HepG2 (cell line): ENCODE data around the gene USP36. TPM values are rescaled to one million over a fixed set of nuclear protein-coding genes. Genes with fewer than 3 reads are reported as not detected.

Source experiments
- ATAC-seq: fragments of 200-7000 bp; cut with Tn5 transposase; 3 replicates; pipeline ENCODE4 v1.9.1; 2020; ENCODE audit warnings: mild to moderate bottlenecking, moderate library complexity
- BruUV-seq: library from RNA; stranded (reverse); fragments of 400-500 nt; replicated peaks from 2 replicates; lab custom pipeline; 2021; lab: Mats Ljungman, UMichigan
- CTCF ChIA-PET: fragments of 300-600 bp; formaldehyde crosslinking; extraction: SDS; loops from one replicate; lab custom pipeline; 2021; ENCODE audit warnings: low total read pairs, inconsistent platforms, low intra/inter-chr PET ratio; lab: Yijun Ruan, JAX
- POLR2A ChIA-PET: fragments of 350-600 bp; sonication (Branson Sonifier 250); formaldehyde crosslinking; loops from one replicate; lab custom pipeline; 2020; ENCODE audit warnings: antibody characterized with exemption, inconsistent platforms; lab: Yijun Ruan, JAX
- DNase-seq: peaks from one replicate; pipeline ENCODE4 v3.0.0-alpha.2; 2015; ENCODE audit warnings: low spot score
- FAIRE-seq: peaks from 3 replicates; lab custom pipeline; 2011; peaks lifted over from hg19 to GRCh38; lab: Jason Lieb, UNC
- H2AFZ ChIP-seq: one replicate; pipeline ENCODE4 v1.6.1; 2011; ENCODE audit warnings: low read length, inconsistent platforms
- H3K27ac ChIP-seq: fragments of 300-600 bp; 3 replicates; pipeline ENCODE4 v1.8.0; 2011; ENCODE audit warnings: mixed run types, mild to moderate bottlenecking, mixed read lengths, low read length, inconsistent platforms; ENCODE audit not compliant: insufficient read depth; ENCODE audit errors: extremely low read length
- H3K27me3 ChIP-seq, 2 experiments: fragments of 200-600 bp in 1 of 2; 2 replicates in 1 of 2; 3 replicates in 1 of 2; pipeline versions ENCODE4 v1.6.0 to v1.8.0; 2011; ENCODE audit warnings: low read length in 2 of 2, mild to moderate bottlenecking in 2 of 2, moderate library complexity in 2 of 2, inconsistent platforms in 1 of 2; ENCODE audit not compliant: insufficient read depth in 2 of 2, control insufficient read depth in 1 of 2
- H3K36me3 ChIP-seq, 2 experiments: fragments of 200-600 bp in 1 of 2; replicated peaks in 1 of 2; 2 replicates in 1 of 2; 3 replicates in 1 of 2; pipeline versions ENCODE4 v1.5.1 to v1.8.0; 2011; ENCODE audit warnings: low read length in 2 of 2, inconsistent platforms in 1 of 2; ENCODE audit not compliant: insufficient read depth in 2 of 2, control insufficient read depth in 1 of 2
- H3K4me1 ChIP-seq: 2 replicates; pipeline ENCODE4 v1.5.1; 2012; ENCODE audit warnings: low read length, inconsistent platforms; ENCODE audit not compliant: insufficient read depth
- H3K4me2 ChIP-seq: 2 replicates; pipeline ENCODE4 v1.6.0; 2011; ENCODE audit warnings: low read depth, low read length, inconsistent platforms
- H3K4me3 ChIP-seq, 3 experiments: fragments of 200-600 bp in 1 of 3; sonication (generic), shearing (Covaris generic) in 1 of 3; replicated peaks in 1 of 3; 2 replicates each; pipeline ENCODE4 v1.5.1; 2011 to 2016; ENCODE audit warnings: low read length in 3 of 3, inconsistent platforms in 2 of 3, low read depth in 2 of 3, mild to moderate bottlenecking in 2 of 3, control low read depth in 1 of 3, mixed read lengths in 1 of 3; ENCODE audit not compliant: insufficient read depth in 1 of 3
- H3K79me2 ChIP-seq: one replicate; pipeline ENCODE4 v1.6.1; 2011; ENCODE audit warnings: low read length, inconsistent platforms; ENCODE audit not compliant: insufficient read depth
- H3K9ac ChIP-seq: 2 replicates; pipeline ENCODE4 v1.6.0; 2011; ENCODE audit warnings: mild to moderate bottlenecking, low read depth, low read length, inconsistent platforms; ENCODE audit not compliant: insufficient read depth
- H3K9me3 ChIP-seq: 2 replicates; pipeline ENCODE4 v1.5.1; 2012; ENCODE audit warnings: mild to moderate bottlenecking, low read length
- H4K20me1 ChIP-seq: 2 replicates; pipeline ENCODE4 v1.6.0; 2011; ENCODE audit warnings: inconsistent platforms, mild to moderate bottlenecking, low read length, moderate library complexity; ENCODE audit not compliant: insufficient read depth
- CTCF ChIP-seq: sonication (generic); formaldehyde crosslinking; IDR thresholded peaks from 2 replicates; pipeline ENCODE4 v1.5.0; 2020; ENCODE audit warnings: mild to moderate bottlenecking, missing genetic modification reagents, moderate library complexity
- DR1 ChIP-seq: sonication (generic); formaldehyde crosslinking; IDR thresholded peaks from 2 replicates; pipeline ENCODE4 v1.8.0; 2021; ENCODE audit warnings: mild to moderate bottlenecking, missing genetic modification reagents, inconsistent platforms
- FOSL2 ChIP-seq: sonication (generic); formaldehyde crosslinking; IDR thresholded peaks from 2 replicates; pipeline ENCODE4 v1.4.0; 2020; ENCODE audit warnings: missing genetic modification reagents
- GPN1 ChIP-seq: sonication (generic); formaldehyde crosslinking; IDR thresholded peaks from 2 replicates; pipeline ENCODE4 v1.5.1; 2020; ENCODE audit warnings: missing genetic modification reagents, borderline replicate concordance
- HNRNPH1 ChIP-seq: fragments of 200-400 bp; formaldehyde crosslinking; optimal IDR thresholded peaks from 2 replicates; pipeline ENCODE3; 2017; ENCODE audit warnings: mild to moderate bottlenecking, low read depth, low read length
- HNRNPUL1 ChIP-seq: fragments of 200-400 bp; formaldehyde crosslinking; IDR thresholded peaks from 2 replicates; pipeline ENCODE4 v1.6.1; 2017; ENCODE audit warnings: low read depth, mild to moderate bottlenecking, low read length, moderate library complexity
- NAIF1 ChIP-seq: sonication (generic); formaldehyde crosslinking; IDR thresholded peaks from 2 replicates; pipeline ENCODE4 v1.5.0; 2020; ENCODE audit warnings: mild to moderate bottlenecking, missing genetic modification reagents, borderline replicate concordance
- NCOA2 ChIP-seq: sonication (generic); formaldehyde crosslinking; IDR thresholded peaks from 2 replicates; pipeline ENCODE4 v1.8.0; 2022; ENCODE audit warnings: inconsistent platforms
- SAFB2 ChIP-seq: sonication (generic); formaldehyde crosslinking; IDR thresholded peaks from 2 replicates; pipeline ENCODE4 v1.5.1; 2020; ENCODE audit warnings: missing genetic modification reagents, low read depth, mild to moderate bottlenecking, borderline replicate concordance
- STAG1 ChIP-seq: sonication (generic); formaldehyde crosslinking; IDR thresholded peaks from 2 replicates; pipeline ENCODE4 v1.4.0; 2020; ENCODE audit warnings: missing genetic modification reagents
- ZBTB20 ChIP-seq: sonication (generic); formaldehyde crosslinking; IDR thresholded peaks from 2 replicates; pipeline ENCODE4 v1.8.1; 2023; ENCODE audit warnings: missing genetic modification reagents, low read depth, mild to moderate bottlenecking, borderline replicate concordance
- ZBTB3 ChIP-seq: sonication (generic); formaldehyde crosslinking; IDR thresholded peaks from 2 replicates; pipeline ENCODE4 v1.4.0; 2020; ENCODE audit warnings: low read depth, mild to moderate bottlenecking, moderate library complexity, missing genetic modification reagents, borderline replicate concordance
- ZNF224 ChIP-seq: sonication (generic); formaldehyde crosslinking; IDR thresholded peaks from 2 replicates; pipeline ENCODE4 v1.5.0; 2020; ENCODE audit warnings: mild to moderate bottlenecking, missing genetic modification reagents
- ZNF276 ChIP-seq: sonication (generic); formaldehyde crosslinking; IDR thresholded peaks from 2 replicates; pipeline ENCODE4 v1.4.0; 2020; ENCODE audit warnings: mild to moderate bottlenecking, low read depth, missing genetic modification reagents
- ZNF382 ChIP-seq: sonication (generic); formaldehyde crosslinking; IDR thresholded peaks from 2 replicates; pipeline ENCODE4 v1.5.0; 2020; ENCODE audit warnings: missing genetic modification reagents, mild to moderate bottlenecking, borderline replicate concordance
- WGBS: methylation state at CpG from one replicate; pipeline ENCODE4 v1.1.6; 2017; ENCODE audit warnings: low lambda C conversion rate; 5-methylcytosine and 5-hydroxymethylcytosine counted together
- in situ Hi-C: cut with HindIII; loops from 2 replicates; pipeline ENCODE4 v1.10.0; 2017; ENCODE audit warnings: low pct_unique_long_range_greater_than_20kb; ENCODE audit not compliant: extremely low pct_ligation_motif_present
- intact Hi-C: fragments of 100-400 bp; cut with micrococcal nuclease; formaldehyde crosslinking; loops from one replicate; pipeline ENCODE4 v1.10.0; 2022; ENCODE audit not compliant: unreplicated experiment
- polyA plus RNA-seq, 8 experiments: library from polyadenylated mRNA; depleted of rRNA in 3 of 8; stranded (reverse) in 7 of 8; unstranded in 1 of 8; fragments of >200 nt; fragmentation: Illumina TruSeq in 4 of 8; extraction: Trizol in 4 of 8; gene quantifications; 2 replicates each; pipeline versions ENCODE4 v1.2.1 to v1.2.3, GENCODE V29; 2011 to 2016; ENCODE audit warnings: low read depth in 4 of 8, missing spikeins in 1 of 8, mixed read lengths in 1 of 8; ENCODE audit not compliant: insufficient read depth in 1 of 8
- total RNA-seq, 5 experiments: library from RNA; depleted of rRNA; stranded (reverse); fragments of >200 nt; fragmentation: Illumina TruSeq; extraction: Trizol; gene quantifications; 2 replicates each; pipeline ENCODE4 v1.2.3, GENCODE V29; 2016; ENCODE audit warnings: low read depth in 1 of 5
- TF ChIP-seq, protein P1 (sequence below): sonication (generic); formaldehyde crosslinking; IDR thresholded peaks from 2 replicates; pipeline ENCODE4 v1.4.0; 2020; ENCODE audit warnings: missing genetic modification reagents

The USP36 gene
- total and polyA plus RNA-seq, 2 of the 13 experiments (the other 11 are each of a cell fraction or from before 2014, with no cell fraction given), result 29.6 to 45.9 TPM

- H3K79me2 ChIP-seq, result peaks cover 25% of the 10 kb centered on the region
- WGBS, result 99% methylated on average over 14 of the region's 14 CpGs
- no peak overlapping the region for H2AFZ ChIP-seq
- ATAC-seq (0 out of 3 replicates have a peak, but pooled peaks have one; percentile 19), DNase-seq (no peak)
- ChIA-PET POLR2A (no interaction called here), CTCF (no interaction called here)
- intact Hi-C loops, result loop anchor here (5.0 kb wide), 1 partner anchor 36 kb away; no protein-coding TSS in a partner anchor
- no peak overlapping the region for H3K4me3 ChIP-seq
- H4K20me1 ChIP-seq, result peaks cover 4% of the 10 kb centered on the region; the same call in 1 of the 2 replicates
- peaks cover 55 to 91% of the 10 kb centered on the region in 2 experiments for H3K36me3 ChIP-seq
- H3K9ac ChIP-seq, result no peak overlapping the region
- TF ChIP-seq ZNF382 (CRISPR knock-in tag) (no peak), NAIF1 (no peak), CTCF (peak; percentile 31; the same call in 1 of the 2 replicates), DR1 (no peak), HNRNPH1 (no peak), ZNF276 (CRISPR knock-in tag) (no peak), ZBTB3 (CRISPR knock-in tag) (no peak), GPN1 (CRISPR knock-in tag) (no peak), ZBTB20 (CRISPR knock-in tag) (no peak), NCOA2 (CRISPR knock-in tag) (no peak), STAG1 (peak; percentile 24), FOSL2 (peak; percentile 56; the same call in 1 of the 2 replicates), HNRNPUL1 (no peak), SAFB2 (CRISPR knock-in tag) (no peak), ZNF224 (CRISPR knock-in tag) (no peak)
- TF ChIP-seq, protein P1, sequence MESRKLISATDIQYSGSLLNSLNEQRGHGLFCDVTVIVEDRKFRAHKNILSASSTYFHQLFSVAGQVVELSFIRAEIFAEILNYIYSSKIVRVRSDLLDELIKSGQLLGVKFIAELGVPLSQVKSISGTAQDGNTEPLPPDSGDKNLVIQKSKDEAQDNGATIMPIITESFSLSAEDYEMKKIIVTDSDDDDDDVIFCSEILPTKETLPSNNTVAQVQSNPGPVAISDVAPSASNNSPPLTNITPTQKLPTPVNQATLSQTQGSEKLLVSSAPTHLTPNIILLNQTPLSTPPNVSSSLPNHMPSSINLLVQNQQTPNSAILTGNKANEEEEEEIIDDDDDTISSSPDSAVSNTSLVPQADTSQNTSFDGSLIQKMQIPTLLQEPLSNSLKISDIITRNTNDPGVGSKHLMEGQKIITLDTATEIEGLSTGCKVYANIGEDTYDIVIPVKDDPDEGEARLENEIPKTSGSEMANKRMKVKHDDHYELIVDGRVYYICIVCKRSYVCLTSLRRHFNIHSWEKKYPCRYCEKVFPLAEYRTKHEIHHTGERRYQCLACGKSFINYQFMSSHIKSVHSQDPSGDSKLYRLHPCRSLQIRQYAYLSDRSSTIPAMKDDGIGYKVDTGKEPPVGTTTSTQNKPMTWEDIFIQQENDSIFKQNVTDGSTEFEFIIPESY (CRISPR knock-in tag), result peak; percentile 84
- TF ChIP-seq, all 625 proteins: peak for 4
- BruUV-seq, result no TSS peak
- FAIRE-seq, result no peak
- Histone ChIP-seq H3K4me1 (peaks cover 29% of the 10 kb centered on the region), H3K9me3 (no peaks in the 10 kb centered on the region), H3K27me3 (no peaks in the 10 kb centered on the region), H3K4me2 (no peak overlapping the region), H3K27ac (no peak overlapping the region)
- in situ Hi-C loops, result no loop called here
Observed at GRCh38 chr17:78828470-78829185, 12.0 kb downstream of the USP36 start.
